OCI-LY3 (cell line): ENCODE results near the gene CAMK2G.

Experiments
- EZH2phosphoT487 ChIP-seq: fragments of 200-600 bp; shearing (Covaris generic); IDR thresholded peaks from 2 replicates; pipeline ENCODE4 v1.6.1; 2018; ENCODE audit warnings: antibody characterized with exemption, mixed run types, low read depth
- TF ChIP-seq, protein P1 (sequence below): fragments of 200-600, 300-600 bp; sonication (generic); IDR thresholded peaks from 2 replicates; pipeline ENCODE4 v1.5.1; 2014; ENCODE audit warnings: antibody characterized with exemption, low read length, low read depth

DNA sequence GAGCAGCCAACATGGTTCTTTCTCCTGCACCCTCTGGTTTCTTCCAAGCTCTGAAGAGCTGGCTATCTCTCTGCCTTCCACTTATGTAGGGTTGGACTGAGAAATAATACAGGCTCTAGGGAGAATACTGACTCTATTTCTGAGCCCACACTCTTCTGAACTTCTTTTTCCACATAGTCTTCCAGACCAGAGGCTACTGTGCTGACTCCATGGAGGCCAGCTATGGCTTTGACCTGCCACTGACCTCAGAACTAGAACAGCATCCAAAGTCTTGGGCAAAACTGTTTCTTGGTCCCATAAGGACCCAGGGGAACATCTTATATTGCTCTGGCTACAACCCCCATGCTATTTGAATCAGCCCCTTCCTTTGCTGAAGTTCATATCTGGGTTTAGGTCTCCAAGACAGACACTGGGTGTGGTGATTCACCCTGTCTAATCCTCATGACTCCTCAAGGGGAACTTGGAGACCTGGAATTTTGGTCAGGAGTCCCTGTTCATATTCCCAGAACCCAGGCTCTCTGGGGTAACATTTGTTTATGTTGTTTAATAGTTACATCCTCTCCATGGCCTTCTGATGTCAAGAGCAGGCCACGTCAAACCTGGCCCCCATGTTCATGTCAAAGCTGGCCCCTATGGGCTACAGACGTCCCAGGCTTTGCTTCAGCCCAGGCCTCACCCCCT, 24.5 kb upstream of the CAMK2G start:
- TF ChIP-seq, protein P1, sequence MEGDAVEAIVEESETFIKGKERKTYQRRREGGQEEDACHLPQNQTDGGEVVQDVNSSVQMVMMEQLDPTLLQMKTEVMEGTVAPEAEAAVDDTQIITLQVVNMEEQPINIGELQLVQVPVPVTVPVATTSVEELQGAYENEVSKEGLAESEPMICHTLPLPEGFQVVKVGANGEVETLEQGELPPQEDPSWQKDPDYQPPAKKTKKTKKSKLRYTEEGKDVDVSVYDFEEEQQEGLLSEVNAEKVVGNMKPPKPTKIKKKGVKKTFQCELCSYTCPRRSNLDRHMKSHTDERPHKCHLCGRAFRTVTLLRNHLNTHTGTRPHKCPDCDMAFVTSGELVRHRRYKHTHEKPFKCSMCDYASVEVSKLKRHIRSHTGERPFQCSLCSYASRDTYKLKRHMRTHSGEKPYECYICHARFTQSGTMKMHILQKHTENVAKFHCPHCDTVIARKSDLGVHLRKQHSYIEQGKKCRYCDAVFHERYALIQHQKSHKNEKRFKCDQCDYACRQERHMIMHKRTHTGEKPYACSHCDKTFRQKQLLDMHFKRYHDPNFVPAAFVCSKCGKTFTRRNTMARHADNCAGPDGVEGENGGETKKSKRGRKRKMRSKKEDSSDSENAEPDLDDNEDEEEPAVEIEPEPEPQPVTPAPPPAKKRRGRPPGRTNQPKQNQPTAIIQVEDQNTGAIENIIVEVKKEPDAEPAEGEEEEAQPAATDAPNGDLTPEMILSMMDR, result no peak
- no peak for TF ChIP-seq EZH2phosphoT487
